ENCODE results near the gene CARNS1.
"Not testable (repeated sequence)": the region's sequence is repeated elsewhere in the genome, so short reads cannot be mapped to it uniquely, and the experiment has no call there.

CARNS1 gene

DNA sequence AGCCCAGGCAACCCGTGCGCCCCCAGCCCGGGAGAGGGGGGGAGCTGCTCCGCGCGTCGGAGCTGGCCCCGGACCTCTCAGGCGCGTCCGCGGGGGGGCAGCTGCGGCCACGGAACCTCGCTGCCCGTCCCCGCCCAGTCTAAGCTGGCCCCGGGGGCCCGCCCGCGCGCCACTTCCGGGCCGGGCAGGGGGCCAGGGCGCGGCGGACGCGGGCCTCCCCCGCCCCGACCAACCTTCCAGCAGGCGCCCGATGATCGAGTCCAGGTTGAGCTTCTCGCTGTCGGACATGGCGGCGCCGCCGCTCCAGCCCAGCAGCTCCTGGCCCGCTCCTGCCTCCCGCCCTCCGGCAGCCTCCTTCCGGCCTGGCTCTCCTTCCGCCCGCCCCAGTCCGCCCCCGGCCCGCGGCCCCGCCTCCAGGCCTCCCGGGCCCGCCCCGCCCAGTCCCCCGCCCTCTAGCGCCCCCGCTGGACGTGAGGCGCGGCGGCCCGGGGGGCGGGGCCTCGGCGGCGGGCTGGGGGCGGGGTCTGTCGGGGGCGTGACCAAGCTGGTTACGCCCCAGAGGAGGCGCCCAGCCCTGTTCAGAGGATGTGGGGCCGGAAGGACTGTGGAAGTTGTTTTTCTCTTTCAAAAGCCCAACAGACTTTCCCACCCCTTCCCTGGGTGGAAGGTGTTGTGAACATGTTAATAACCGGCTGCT lies 13.8 kb upstream of the CARNS1 start, which contains the start of gene PPP1CA:
TSS of gene PPP1CA (minus strand) at position 364 of the 697 bp plus-strand sequence. CDS start at position 288, 76 bp downstream.
- H3K36me3 ChIP-seq = peaks cover 31 to 51% (median 39%) of the 10 kb centered on the region in 11 experiments
- H3K4me1 ChIP-seq = peaks cover 87 to 92% (median 90%) of the 10 kb centered on the region in 10 experiments
- peak within 1 kb of the TSS; percentile 92 to 97 (median 96) for H3K27ac ChIP-seq

DNA sequence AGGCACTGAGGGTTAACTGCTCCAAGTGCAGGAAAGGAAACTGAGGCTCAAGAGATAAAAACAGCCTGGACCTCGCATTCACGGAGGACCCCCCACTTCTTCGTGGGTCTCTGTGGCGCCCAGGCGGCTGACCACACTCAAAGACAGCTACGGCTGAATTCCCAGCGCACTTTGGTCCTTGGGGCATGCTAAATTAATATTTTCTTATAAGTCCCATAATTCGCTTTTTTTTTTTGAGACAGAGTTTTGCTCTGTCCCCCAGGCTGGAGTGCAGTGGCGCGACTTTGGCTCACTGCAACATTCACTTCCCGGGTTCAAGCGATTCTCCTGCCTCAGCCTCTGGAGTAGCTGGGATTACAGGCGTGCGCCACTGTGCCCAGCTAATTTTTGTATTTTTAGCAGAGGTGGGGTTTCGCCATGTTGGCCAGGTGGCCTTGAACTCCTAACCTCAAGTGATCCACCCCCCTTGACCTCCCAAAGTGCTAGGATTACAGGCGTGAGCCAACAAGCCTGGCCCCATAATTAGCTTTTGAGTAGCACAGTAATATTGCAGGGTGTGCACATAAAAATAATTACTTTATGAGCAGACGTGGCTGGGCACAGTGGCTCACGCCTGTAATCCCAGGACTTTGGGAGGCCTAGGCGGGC lies 13.2 kb upstream of the CARNS1 start:
- Histone ChIP-seq H3K36me3 (peaks cover 25 to 44% (median 33%) of the 10 kb centered on the region in 11 experiments), H4K20me1 (peaks cover 33 to 59% (median 44%) of the 10 kb centered on the region in 11 experiments; a peak in 21 of 22 replicates), H3K4me1 (peaks cover 87 to 92% (median 90%) of the 10 kb centered on the region in 10 experiments), H3K9ac (peak overlapping the region; percentile 76 to 88 (median 83)), H3K4me2 (peak overlapping the region; percentile 84 to 100 (median 99)), H3K27ac (peak overlapping the region; percentile 79 to 96 (median 91)), H3K4me3 (peak overlapping the region; percentile 45 to 67 (median 54))
- H3K9me3 ChIP-seq (replicated peaks in 1 of 11); H3K27me3 ChIP-seq: not testable (repeated sequence)

More for the DNA sequence above, 13.8 kb upstream of the CARNS1 start, which contains the start of gene PPP1CA:
- H3K9ac ChIP-seq = peak within 1 kb of the TSS; percentile 94 to 99 (median 97)
- H3K9me3 ChIP-seq (replicated peaks in 1 of 11) = no peaks in the 10 kb centered on the region
- H3K4me2 ChIP-seq = peak within 1 kb of the TSS; percentile 95 to 100 (median 99)
- no peak for TF ChIP-seq Cebpa-rat (IDR thresholded peaks at IDR 0.05)
- H3K4me3 ChIP-seq = peak within 1 kb of the TSS; percentile 90 to 99 (median 96)
- H3K27me3 ChIP-seq = no peaks in the 10 kb centered on the region
- H4K20me1 ChIP-seq = peaks cover 38 to 59% (median 49%) of the 10 kb centered on the region in 11 experiments; a peak in 21 of 22 replicates

DNA sequence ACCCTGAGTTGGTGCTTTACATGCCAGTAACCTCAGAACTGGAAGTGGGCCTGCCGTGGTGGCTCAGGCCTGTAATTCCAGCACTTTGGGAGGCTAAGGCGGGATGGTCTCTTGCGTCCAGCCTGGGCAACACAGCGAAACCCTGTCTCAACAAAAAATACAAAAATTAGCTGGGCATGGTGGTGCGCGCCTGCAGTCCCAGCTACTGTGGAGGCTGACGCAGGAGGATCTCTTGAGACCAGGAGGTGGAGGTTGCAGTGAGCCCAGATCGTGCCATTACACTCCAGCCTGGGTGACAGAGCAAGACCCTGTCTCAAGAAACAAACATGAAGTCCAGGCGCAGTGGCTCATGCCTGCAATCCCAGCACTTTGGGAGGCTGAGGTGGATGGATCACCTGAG lies 12.4 kb upstream of the CARNS1 start:
- Histone ChIP-seq H3K4me1 (peaks cover 87 to 92% (median 90%) of the 10 kb centered on the region in 10 experiments), H3K36me3 (peaks cover 17 to 37% (median 25%) of the 10 kb centered on the region in 11 experiments), H3K27ac (peak overlapping the region; percentile 79 to 96 (median 91)), H3K9ac (peak overlapping the region; percentile 76 to 88 (median 83)), H4K20me1 (peaks cover 26 to 59% (median 38%) of the 10 kb centered on the region in 11 experiments; a peak in 21 of 22 replicates), H3K4me3 (peak overlapping the region; percentile 44 to 75 (median 60); a peak in 18 of 20 replicates), H3K4me2 (peak overlapping the region; percentile 84 to 100 (median 99))
- H3K9me3 ChIP-seq (replicated peaks in 1 of 11); H3K27me3 ChIP-seq: not testable (repeated sequence)

DNA sequence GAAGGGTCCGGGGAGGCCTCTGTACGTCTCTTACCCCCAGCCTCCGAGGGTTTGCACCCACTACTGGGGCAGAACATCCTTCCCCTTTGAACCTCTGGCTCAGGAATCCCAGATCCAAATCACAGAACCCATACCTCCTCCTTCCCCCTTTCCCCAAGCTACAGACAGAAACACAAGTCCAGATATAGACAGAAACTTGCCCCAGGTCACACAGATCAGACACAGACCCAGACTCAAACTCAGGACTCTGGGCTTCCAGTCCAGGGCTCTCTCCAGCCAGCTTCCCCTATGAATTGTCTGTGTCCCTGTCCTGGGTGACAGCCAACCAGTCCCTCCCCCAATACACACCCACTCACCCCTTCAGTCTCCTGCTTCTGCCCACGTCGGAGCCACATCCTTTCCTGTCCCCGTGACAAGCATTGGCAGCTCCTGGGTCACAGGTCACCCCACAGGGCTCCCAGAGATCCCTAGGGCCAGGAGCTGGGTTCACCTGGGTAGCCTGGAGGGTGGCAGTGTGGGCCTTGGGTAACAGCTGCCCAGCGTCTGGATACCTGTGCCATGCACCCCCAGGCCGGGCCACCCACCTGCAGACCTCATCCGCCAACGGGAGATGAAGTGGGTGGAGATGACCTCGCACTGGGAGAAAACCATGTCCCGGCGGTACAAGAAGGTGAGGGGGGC lies 10.8 kb upstream of the CARNS1 start:
- Histone ChIP-seq H3K9ac (peak overlapping the region; percentile 76 to 88 (median 83)), H3K4me1 (peaks cover 87 to 92% (median 90%) of the 10 kb centered on the region in 10 experiments), H4K20me1 (peaks cover 10 to 47% (median 22%) of the 10 kb centered on the region in 11 experiments; a peak in 21 of 22 replicates), H3K4me3 (peak overlapping the region; percentile 44 to 75 (median 60)), H3K9me3 (replicated peaks in 1 of 11) (no peaks in the 10 kb centered on the region), H3K36me3 (peaks cover 2 to 21% (median 10%) of the 10 kb centered on the region in 11 experiments; a peak in 19 of 22 replicates), H3K27me3 (no peaks in the 10 kb centered on the region), H3K4me2 (peak overlapping the region; percentile 84 to 100 (median 99)), H3K27ac (peak overlapping the region; percentile 79 to 96 (median 91))
- no peak for TF ChIP-seq Cebpa-rat (IDR thresholded peaks at IDR 0.05)

DNA sequence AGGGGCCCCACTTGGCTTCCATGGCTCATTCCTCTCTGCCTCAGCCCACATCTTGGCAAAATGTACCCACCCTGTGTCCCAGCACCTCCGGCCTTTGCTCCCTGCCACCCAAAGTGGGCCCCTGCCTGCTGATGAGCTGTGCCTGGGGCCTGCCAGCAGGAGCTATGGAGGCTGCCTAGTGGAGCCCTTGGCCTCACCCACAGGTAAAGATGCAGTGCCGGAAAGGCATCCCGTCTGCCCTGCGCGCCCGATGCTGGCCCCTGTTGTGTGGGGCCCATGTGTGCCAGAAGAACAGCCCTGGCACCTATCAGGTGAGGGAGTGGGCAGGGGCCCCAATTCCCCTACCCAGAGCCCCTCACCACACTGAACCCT lies 10.3 kb upstream of the CARNS1 start:
- Histone ChIP-seq H3K27ac (peak overlapping the region in 9 of 11 experiments; percentile 30 to 96 (median 91); a peak in 15 of 22 replicates), H3K4me3 (peak overlapping the region in 6 of 10 experiments; percentile 53 to 75 (median 63); a peak in 10 of 20 replicates), H3K4me2 (peak overlapping the region; percentile 84 to 100 (median 99)), H3K36me3 (peaks cover 0 to 16% (median 4%) of the 10 kb centered on the region in 11 experiments; a peak in 15 of 22 replicates), H3K4me1 (peaks cover 87 to 92% (median 90%) of the 10 kb centered on the region in 10 experiments), H3K9me3 (replicated peaks in 1 of 11) (no peaks in the 10 kb centered on the region), H3K9ac (peak overlapping the region in 10 of 11 experiments; percentile 76 to 88 (median 83); a peak in 14 of 22 replicates), H4K20me1 (peaks cover 5 to 44% (median 17%) of the 10 kb centered on the region in 11 experiments; a peak in 21 of 22 replicates), H3K27me3 (no peaks in the 10 kb centered on the region)
- no peak for TF ChIP-seq Cebpa-rat (IDR thresholded peaks at IDR 0.05)

DNA sequence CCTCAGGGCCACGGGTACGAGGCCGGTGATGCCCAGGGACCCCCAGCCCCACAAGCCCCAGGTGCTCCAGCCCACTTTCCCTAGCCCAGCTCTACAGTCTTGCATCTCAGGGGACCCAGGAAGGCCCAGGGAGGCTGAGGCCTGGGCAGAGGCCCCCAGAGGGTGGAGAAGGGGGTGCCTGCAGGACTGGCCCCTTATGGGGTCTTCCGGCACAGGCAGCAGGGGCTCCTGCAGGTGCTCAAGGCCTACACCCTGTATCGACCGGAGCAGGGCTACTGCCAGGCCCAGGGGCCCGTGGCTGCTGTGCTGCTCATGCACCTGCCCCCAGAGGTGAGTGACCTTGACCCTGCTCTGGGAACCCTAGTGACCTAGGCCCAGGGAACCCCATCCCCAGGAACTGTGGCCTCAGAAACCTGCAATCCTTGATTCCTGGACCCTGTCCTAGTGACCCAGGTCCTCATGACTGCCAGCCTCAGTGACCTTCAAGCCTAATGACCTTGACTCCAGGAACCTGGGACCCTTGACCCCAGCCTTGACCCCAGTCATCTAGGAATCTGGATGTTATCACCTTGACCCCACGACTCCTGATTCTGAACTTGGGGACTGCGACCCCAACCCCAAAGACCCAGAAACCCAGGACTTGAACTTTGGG lies 9.7 kb upstream of the CARNS1 start:
- peaks cover 0 to 44% (median 11%) of the 10 kb centered on the region in 11 experiments; a peak in 19 of 22 replicates for H4K20me1 ChIP-seq
- no peak for TF ChIP-seq Cebpa-rat (IDR thresholded peaks at IDR 0.05)
- peaks cover 0 to 4% (median 0%) of the 10 kb centered on the region in 11 experiments; a peak in 1 of 22 replicates for H3K27me3 ChIP-seq
- H3K27ac ChIP-seq = peak overlapping the region in 7 of 11 experiments; percentile 30 to 96 (median 94); a peak in 12 of 22 replicates
- peak overlapping the region; percentile 84 to 100 (median 99) for H3K4me2 ChIP-seq
- no peak overlapping the region; a peak in 1 of 20 replicates for H3K4me3 ChIP-seq
- peaks cover 0 to 10% (median 0%) of the 10 kb centered on the region in 11 experiments; a peak in 2 of 22 replicates for H3K36me3 ChIP-seq
- H3K9ac ChIP-seq = peak overlapping the region in 9 of 11 experiments; percentile 32 to 88 (median 80); a peak in 15 of 22 replicates
- H3K4me1 ChIP-seq = peaks cover 85 to 92% (median 90%) of the 10 kb centered on the region in 10 experiments
- H3K9me3 ChIP-seq (replicated peaks in 1 of 11) = no peaks in the 10 kb centered on the region

DNA sequence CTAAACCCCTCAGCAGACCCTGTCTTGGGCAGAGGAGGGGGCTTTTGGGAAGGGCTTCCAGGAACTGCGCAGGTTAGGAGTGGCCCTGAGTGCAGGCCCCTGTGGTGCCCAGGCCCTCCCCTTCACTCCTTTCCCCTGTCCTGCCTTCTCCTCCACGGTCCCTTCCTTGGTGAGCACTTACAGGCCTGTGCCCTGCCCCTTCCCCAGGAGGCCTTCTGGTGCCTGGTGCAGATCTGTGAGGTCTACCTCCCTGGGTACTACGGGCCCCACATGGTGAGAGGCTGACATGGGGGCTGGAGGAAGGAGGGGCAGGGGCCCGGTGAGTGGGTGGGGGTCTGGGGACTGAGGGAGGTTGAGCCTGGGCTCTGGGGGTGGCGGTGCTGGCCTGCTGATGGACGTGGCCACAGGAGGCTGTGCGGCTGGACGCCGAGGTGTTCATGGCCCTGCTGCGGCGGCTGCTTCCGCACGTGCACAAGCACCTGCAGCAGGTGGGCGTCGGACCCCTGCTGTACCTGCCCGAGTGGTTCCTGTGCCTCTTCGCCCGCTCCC lies 9.0 kb upstream of the CARNS1 start:
- Histone ChIP-seq H3K4me3 (no peak overlapping the region), H3K27ac (peak overlapping the region in 7 of 11 experiments; percentile 20 to 96 (median 94); a peak in 11 of 22 replicates), H4K20me1 (peaks cover 0 to 44% (median 5%) of the 10 kb centered on the region in 11 experiments; a peak in 11 of 22 replicates), H3K27me3 (peaks cover 0 to 6% (median 0%) of the 10 kb centered on the region in 11 experiments; a peak in 1 of 22 replicates), H3K4me1 (peaks cover 85 to 96% (median 96%) of the 10 kb centered on the region in 10 experiments), H3K9me3 (replicated peaks in 1 of 11) (no peaks in the 10 kb centered on the region), H3K4me2 (peak overlapping the region; percentile 84 to 100 (median 99)), H3K36me3 (peaks cover 0 to 10% (median 0%) of the 10 kb centered on the region in 11 experiments; a peak in 2 of 22 replicates), H3K9ac (peak overlapping the region in 9 of 11 experiments; percentile 23 to 83 (median 54); a peak in 15 of 22 replicates)
- TF ChIP-seq Cebpa-rat (IDR thresholded peaks at IDR 0.05) = no peak

Measured in BLaER1 treated with 17β-estradiol and CSF1 and Interleukin-3, amounts not matched to agents 10 nM and 100 nM (cell line).